GM19452 (cell line): ENCODE results near the gene FSCN2.
A peak's percentile ranks its signal among the peaks of the same experiment; 100 is the strongest.

Experiments used
- ATAC-seq: cut with Tn5 transposase; IDR thresholded peaks from one replicate; pipeline ENCODE4 v1.9.1; 2021; ENCODE audit not compliant: unreplicated experiment

FSCN2 gene

DNA sequence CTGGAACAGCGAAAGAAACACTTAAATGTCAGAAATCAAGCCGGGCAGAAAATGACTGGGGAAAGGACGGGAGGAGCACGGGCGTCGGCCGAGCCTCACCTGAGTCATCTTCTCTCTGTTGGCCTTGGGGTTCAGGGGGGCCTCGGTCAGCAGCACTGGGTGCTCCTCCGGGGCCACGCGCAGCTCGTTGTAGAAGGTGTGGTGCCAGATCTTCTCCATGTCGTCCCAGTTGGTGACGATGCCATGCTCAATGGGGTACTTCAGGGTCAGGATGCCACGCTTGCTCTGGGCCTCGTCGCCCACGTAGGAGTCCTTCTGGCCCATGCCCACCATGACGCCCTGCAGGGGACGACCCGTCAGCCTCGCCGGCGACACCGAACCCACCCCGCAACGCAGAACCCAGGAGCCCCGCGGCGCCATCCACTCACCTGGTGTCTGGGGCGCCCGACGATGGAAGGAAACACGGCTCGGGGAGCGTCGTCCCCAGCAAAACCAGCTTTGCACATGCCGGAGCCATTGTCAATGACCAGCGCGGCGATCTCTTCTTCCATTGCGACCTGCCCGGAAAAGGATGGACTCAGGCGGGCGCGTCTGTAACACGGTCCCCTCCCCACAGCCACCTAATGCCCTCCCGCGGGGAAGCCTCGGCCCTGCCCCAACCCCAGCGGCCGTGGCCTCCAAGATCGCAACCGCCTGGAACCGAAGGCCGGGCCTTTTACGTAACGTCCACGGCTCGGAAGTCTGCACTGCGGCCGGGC is 16.2 kb upstream of the FSCN2 start:
- peak; percentile 4 for ATAC-seq

DNA sequence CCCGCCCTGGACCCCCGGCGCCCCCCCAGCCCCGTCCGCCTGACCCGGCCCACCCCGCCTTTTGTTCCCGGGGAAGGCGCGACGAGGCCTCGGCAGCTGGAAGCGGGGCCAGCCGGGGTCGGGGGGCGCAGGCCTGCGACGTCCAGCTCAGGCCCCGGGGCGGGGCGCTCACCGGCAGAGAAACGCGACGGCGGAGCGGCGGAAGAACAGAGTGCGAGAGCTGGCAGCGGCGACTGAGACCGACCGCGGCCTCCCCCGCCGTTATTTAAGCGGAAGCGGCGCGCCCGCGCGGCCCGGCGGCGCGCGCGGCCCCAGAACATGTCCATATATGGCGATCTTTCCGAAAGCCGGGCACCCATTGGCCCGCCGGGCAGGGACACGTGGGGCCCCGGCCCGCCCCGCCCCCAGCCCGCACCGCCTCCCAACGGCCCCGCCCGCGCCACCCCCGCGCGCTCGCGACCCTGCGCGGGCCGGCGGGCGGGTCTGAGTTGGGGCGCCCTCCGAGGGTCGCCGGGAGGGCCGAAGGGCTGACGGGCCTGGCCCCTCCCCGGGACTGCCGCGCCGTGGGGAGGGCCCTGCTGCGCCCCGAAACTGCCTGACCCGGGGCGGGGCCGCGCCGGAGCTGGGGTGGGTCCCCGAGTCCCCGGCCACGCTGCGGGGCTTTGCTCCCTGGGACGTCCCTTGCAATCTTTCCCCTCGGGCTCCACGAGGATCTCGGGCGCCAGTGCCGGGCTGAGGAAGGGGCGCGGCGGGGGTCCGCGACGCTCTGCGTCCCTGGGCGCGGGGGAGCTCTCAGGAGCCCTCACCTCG is 15.4 kb upstream of the FSCN2 start, which contains the start of gene ACTG1:
Gene ACTG1 (minus strand): TSS at position 238 of the 810 bp plus-strand sequence. CDS start 445 bp downstream, outside the sequence.
- peak; percentile 38 for ATAC-seq

DNA sequence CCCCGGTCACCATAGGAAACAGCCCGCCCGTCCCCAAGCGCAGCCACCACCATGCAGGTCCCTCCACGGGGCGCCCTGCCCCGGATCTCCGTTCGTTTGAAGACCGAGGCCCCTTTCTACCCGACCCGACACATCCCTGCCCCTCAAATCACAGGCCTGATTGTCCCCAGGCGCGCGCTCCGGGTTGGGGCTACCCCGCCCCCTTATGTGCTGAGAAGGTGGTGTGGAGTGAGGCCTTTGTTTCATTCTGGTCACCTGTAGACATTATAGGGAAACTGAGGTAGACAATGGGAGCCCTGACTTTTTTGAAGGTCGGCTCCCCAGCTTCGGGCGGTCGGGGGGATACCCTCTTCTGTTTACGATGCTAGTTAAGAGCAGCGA is 14.8 kb upstream of the FSCN2 start:
- peak; percentile 4 for ATAC-seq

DNA sequence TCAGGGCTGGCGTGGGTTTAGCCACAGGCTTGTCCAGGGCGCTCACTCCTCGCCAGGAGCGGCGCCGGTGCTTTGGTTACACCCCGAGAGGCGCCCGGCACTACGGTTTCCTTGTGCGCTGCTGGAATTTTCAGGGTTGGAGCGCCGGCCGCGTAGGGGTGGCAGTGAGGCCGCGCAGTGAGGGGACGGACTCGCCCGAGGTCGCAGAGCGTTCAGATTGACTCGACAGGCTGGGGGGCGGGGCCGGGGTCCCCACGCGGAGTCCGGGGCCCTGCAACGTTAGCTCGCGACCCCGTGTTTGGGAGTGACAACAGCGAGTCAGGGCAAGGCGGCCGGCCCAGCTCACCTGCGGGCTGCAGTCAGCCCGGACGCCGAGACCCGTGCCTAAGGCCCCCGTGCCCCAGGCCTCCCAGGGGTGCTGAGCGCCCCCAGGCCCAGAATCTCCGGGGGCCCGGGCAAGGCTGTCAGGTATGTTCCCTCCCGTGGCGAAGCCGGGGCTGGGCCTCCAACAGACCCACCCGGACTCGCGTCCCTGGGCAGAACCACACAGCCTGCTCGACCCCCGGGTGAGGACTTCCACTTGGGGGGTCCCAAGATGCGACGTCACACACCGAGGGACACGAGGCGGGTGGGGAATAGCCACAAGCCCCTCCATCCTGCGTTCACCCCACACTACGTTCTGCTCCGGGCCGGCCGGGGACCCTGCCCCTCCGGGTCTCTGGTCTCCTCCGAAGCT is 14.3 kb upstream of the FSCN2 start:
- ATAC-seq, result no peak

DNA sequence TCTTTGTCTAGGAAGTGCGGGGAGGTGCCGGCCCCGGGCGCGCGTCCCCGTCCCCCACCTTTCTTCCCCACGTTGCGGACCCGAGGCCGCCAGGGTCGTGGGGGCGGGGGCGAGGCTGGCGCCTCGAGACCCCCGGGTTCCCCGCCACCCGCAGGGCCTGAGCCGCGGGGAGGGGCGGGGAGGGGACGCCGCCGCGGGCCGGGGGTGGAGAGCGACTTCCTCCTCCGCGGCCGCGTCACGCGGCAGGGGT is 13.8 kb upstream of the FSCN2 start:
- ATAC-seq, result no peak

DNA sequence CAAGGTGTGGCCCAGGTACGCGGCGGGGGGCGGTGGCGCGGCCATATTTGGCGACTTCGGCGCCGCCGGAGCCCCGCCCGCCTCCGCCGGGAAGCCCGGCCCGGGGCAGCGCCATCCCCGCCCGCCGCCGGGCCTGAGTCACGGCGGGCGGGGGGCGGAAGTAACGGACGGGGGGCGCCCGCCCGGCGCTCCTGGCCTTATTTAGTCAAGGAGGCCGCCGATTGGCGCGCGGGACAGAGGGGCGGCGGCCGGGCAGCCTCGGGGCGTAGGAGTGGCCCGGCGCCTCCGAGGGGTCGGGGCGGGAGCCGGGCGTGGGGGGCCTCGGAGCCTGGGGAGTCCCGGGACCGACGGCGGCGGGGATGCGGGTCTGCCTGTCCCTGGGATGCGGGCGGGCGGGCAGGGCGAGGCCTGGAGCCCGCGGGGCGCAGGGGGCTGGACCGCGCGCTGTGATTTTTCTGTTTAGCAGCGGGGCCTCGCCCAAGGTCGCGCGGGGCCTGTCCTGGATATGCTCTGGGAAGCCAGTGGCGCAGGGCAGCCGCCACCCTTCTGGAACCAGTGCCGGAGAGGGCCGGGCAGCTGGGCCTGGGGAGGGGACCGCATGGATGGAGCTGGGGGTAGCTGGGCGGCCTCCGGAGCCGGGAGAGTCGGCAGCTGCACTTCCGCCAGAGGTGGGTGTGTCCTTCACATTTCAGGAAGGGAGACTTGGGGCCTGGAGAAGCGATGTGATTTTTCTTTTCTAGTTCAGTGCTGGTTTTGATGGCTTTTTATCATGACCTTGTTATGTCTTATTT is 13.2 kb upstream of the FSCN2 start:
- no peak for ATAC-seq

DNA sequence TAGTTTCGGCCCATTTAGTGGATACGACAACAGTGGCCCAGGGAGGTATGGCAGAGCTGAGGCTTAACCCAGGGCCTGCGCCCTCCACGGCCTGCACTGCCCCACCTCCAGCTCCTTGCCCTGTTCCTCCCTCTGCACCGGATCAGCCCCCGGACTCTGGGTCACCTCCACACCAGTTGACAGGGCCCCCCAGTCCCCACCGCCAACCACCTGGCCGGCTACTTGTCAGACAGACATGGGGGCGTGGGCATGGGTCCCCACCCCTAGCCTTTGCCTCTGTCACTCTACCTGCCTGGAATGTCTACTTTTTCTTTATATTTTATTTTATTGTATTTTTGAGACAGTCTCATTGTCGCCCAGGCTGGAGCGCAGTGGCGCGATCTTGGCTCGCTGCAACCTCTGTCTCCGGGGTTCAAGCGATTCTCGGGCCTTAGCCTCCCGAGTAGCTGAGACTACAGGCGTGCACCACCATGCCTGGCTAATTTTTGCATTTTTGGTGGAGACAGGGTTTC is 12.6 kb upstream of the FSCN2 start:
- ATAC-seq, result no peak

DNA sequence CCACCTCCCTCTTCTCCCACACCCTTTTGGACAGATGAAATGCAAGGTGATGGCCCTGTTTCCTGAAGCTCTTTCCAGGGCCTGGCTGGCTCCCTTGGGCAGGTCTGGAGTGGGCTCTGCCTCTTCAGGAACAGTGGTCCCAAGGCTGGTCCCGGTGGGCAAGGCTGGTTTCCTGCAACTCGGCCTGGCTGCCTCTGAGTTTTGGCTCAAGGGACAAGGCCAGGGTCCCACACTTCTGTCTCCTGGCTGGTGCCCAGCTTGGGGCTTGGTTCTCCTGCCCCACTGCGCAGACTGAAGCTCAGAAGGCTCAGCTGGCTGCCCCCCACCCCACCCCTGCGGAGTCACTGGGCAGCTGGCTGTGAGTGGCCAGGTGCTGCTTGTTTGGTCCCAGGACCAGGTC is 11.7 kb upstream of the FSCN2 start:
- no peak for ATAC-seq

DNA sequence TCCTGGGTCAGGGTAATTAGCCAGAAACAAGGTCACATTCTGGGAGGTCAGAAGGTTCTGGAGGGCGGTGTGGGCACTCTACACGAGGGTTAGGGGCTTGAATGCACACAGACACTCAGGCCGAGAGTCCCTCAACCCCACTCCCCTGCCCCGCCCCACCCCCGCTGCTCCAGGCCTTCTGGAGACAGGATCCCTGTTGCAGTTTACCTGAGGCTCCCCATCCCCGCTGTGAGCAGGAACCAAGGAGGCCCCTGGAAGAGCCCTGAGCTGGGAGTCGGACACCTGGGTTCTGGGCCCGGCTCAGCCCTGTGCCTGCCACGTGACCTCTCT is 11.2 kb upstream of the FSCN2 start:
- no peak for ATAC-seq

DNA sequence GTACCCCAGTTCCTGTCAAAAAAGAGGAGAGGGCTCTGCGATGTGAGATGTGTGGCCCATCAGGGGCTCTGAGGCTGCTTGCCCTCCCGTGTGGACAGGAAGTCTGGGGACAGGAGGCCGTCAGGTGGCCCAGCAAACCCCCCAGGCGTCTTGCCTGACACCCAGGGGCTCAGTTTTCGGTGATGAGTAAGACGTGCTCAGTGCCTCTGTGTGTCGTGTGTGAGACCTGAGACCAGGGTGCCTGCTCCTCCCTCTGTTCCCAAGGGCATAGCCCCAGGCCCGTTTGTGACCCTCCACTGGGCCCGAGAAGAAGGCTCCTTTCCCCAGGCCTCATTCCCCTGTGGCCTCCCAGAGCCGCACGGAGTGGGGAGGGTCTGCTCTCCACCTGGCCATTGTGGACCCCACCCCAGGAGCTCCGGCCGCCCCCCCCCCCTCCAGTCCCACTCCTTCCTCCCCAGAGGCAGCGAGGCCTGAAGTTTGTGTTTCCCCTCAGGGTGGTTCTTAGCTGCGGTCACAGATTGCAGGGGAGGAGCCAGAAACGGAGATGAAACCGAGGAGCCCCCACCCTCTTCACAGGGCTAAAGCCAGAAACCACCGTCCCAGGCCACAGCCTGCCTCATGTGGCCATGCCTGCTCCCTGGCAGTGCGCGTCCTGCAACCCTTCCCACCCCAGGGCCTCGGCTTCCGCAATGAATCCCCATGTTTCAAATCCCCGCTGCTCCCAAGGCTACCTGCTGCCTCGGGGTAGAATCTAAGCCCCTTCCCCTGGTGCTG is 10.7 kb upstream of the FSCN2 start:
- ATAC-seq, result peak; percentile 21

DNA sequence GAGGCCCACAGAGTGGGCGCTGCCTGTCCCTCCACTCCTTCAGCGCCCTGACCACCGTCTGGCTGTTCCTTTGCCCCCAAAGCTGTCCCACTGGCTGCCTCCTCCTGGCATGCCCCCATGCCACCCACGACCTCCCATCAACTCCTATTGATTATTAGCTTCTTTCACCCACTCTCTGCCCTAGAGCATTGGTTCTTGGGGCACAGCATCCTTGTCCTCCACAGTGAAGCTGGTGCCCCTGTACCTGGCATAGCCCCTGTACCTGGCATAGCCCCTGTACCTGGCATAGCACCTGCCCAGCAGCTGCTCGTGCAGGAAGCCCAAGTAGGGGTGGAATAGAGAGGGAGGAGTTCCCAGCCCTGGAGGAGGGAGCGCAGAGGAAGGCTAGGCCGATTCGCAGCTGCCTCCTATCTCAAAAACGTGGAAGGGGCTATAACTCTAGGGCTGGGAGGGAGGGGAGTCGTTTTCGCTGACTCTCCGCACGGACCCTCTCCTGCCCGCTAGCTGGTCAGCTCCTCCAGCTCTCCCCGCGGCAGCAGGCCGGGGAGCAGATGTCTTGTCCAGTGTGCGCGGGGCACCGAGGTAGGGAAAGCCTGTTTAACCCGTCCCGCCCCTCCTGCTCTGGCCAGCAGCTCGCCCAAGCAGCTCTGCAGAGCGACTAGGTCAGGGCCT is 9.9 kb upstream of the FSCN2 start:
- ATAC-seq, result no peak

DNA sequence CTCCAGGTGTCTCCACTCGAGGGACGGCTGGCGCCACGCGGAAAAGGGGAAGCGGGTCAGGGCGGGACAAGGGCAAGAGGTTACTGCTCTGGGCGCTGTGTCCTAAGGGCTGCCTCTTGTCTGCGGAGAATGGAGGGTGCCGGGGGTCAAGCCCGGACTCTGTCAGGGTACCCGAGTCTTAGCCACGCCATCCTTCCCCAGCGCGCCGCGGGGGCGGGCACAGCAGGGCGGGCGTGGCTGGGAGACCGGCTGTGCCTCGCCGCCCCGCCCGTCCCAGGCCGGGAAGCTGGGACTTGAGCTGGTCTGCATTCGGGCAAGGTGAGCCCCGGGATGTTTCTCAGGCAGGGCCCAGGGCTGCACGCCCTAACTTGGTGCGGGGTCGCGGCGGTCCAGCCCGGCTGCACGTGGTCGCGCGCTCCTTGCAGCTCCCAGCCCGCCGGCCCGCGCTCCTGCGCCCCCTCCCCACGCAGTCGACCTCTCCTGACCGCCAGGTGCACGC is 9.3 kb upstream of the FSCN2 start:
- ATAC-seq, result no peak

DNA sequence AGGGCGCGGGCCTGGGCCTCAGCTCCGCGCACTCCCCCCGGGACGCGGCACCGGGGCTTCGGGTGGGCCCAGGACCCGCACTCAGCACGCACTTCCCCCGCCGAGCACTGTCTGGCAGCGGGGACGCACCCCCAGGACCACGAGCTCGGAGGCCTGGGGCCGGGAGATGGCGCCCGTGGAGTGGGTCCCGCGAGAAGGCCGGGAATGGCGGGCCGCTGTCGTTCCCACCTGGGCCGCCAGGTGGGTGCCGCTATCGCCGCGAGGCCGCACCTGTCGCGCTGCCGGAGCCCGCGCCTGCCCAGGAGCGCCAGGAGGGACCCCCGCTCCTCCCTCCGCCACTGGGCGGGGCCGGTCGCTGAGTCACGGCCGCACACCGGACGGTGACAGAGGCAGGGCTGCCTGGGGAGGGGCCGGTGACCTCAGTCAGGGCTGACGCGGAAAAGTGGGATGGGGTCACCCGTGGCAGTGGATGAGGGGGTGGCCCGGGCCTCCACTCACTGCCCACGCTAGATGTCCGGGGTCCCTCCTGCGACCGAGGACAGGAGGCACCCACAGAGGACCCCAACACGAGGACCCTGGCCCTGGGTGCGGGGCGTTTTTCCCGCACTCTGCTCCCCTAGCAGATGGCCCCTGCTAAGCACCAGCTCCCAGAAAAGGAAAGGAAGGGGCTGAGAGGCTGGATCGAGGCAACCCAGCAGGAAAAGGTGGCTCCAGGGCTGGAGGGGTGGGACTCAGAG is 8.7 kb upstream of the FSCN2 start:
- ATAC-seq, result peak; percentile 28

DNA sequence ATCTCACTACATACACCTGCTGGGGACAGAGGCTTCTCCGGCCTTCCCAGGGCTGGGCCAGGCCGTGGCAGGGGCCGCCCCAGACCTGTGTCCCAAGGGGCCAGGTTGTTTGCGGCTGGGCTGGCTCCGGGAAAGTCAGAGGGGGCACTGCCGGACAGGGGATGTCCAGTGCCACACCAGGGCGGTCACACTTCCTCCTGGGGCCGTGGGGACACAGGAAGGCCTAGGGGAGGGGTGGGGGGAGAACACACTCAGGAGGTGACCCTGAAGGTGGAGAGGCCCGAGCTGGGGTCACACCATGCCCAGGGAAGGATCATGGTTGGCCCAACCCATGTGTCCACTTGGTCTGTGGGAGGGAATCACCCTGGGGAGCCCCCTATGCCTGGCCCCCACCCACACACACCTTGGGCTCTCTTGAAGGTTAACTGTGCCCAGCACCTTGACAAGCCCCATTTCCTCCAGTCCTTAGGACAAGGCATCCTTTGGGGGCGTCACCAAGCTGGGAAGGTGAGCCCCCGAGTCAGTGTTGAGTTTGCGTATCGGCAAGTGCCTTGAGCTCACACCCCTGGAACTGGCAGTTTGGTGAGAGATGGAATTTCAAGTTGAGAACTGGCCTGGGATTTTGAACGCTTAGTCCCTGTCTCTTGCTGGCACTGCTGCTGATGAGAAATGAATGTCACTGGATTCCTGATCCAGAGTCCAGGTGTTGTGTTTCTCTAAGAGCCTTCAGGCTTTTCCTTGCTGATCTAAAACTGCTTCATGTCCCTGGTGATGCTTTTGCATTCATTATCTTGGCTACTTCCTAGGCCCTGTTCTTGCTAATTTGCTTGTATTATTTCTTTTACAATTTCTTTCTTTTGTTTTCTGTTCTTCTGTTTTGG is 7.9 kb upstream of the FSCN2 start:
- no peak for ATAC-seq

DNA sequence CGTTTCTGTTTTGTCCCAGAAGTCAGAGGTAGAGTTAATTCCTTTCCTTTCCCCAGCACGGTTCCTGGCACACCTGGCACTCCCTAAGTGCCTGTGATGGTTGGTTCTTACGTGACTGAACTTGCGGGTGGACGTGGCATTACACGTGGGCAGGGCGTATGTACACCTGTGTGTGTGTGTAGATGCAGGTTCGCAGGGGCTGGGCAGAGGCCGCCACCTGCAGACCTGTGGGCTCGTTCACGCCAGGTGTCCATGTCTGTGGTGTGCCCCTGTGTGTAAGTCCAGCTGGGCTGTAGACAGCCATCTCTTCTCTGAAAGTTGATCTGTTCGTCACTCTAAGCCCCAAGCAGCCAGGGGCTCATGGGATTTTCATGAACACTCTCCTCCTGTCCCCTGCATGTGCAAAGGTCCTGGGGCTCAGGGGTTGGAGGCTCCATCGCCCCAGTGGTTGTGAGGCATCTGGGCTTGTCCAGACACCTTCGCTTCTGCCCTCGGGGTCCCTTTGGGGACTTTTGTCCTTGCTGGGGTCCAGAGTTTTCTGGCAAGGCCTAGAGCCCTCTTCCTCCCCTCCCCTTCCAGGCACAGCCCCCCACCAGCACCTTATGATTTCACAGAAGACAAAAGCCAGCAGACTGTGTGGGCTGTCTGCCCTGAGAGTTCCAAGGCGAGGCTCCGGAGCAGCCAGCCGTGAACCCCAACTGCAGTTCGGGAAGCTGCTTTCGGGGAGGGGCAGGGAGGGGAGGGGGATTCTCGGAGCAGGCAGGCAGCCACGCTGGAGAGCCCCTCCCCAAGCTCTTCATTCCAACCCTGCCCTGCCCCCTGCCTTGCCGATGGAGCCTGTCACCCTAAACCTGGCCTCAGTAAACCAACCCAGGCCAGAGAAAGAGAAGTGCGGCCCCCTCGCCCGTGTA is 5.4 kb upstream of the FSCN2 start:
- ATAC-seq, result no peak

DNA sequence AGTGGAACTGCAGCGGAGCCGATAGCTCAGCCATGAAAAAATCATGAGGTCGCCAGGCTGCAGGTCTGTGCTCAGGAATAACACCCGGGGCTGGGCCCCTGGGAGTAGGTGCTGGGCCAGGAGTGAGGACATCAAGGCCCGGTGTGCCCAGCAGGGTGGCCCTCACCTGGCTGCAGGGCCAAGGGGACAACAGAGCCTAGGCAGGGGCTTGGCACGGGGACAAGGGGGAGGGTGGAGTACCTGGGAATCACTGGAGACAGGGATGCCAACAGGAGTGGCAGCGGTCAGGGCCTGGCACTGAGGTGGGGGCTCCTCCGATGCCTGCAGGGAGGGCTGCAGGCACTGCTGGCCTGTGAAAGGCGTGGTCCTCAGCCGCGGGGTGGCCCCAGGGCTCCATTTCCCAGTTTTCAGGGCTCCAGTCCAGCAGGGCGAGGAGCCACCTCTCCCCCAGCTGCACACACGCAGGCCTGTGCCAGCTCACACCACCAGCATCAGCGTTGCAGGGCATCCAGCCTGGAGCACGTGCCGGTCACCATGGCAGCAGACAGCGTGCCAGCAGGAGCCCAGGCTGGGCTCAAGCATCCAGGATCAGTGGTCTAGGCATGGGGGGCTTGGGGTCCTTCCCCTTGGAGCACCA is 4.7 kb upstream of the FSCN2 start:
- no peak for ATAC-seq
